Stimulated activated CD4-positive, alpha-beta T cell treated with anti-CD3 and anti-CD28 coated beads, Interleukin-12 subunit alpha, Interleukin-12 subunit beta, amount 100 ng/mL, for 48 hours (primary cell): ENCODE results near the gene SLC15A1.

Experiments
- DNase-seq, 3 donors: peaks; one replicate each; pipeline ENCODE4 v3.0.0-alpha.2; 2020; ENCODE audit warnings: low read depth in 2 of 3, low spot score in 1 of 3

The SLC15A1 gene

DNA sequence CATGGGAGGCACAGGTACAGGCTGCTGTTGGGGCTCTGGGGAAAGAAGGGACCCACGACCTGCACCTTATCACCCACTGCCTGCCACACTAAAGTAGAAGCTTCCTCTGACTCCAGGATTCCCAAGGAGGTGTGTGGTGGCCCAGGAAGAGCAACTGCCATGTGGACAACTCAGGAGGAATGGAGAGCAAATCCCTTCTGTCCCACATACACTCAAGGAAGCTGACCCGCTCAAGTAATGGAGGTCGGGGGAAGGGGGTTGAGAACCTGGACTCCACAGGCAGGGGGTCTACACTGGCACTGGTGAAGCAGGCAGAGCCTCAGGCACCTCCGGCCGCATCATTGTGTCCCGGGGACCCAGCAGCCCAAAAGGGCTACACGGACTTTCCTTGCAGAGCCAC lies 29.4 kb upstream of the SLC15A1 start:
- DNase-seq, result no peak

- no peak for DNase-seq
Observed at GRCh38 chr13:98781470-98781869, 29.0 kb upstream of the SLC15A1 start.

DNA sequence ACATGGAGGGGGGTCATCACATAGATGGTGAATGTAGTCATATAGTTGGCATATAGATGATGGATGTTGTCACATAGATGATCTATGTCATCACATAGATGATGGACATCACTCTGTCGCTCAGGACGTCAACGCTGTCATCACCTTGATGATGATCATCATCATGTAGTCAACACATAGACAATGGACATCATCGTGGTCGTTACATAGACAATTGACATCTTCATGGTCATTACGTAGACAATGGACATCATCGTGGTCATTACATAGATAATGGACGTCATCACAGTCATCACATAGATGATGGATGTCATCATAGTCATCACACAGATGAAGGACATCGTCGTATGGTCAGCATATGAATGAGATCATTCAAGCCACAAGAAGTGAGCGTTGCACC lies 28.6 kb upstream of the SLC15A1 start:
- DNase-seq, result no peak

DNA sequence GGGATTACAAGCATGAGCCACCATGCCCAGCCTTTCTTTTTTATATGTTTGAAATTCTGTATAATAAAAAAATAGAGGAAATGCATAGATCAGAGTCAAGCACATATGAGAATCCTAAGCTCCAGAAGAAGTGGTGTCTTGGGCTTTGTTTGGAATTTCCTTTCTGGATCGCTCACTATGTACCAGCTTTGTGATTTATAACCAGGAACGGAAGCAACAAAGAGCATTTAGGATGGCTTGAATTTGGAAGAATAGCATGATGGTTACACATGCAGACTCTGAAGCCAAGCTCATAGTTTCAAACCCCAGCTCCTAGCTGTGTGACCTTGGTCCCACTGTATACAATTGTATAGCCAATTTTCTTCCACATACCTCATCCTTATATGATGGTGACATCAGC lies 28.0 kb upstream of the SLC15A1 start:
- no peak for DNase-seq

DNA sequence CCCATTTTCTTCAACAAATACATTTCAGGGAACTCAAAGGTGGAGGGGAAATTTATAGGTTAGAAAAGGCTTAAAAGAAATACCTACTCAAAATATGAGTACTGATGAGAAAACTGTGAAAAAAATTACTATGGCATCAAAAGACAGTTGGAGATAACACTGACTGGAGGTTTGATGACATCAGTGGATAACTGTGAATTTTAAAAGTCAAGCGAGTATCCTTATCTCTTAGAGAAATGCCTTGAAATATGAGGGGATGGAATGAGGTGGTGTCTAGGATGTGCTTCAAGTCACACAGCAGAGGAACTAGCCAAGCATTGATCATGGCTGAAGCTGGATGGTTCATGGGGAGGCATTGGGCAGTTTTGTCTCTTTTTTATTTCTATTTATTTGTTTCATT lies 27.2 kb upstream of the SLC15A1 start:
- no peak for DNase-seq

GRCh38 chr13:98778749-98779148 lies 26.3 kb upstream of the SLC15A1 start:
- DNase-seq, result no peak

DNA sequence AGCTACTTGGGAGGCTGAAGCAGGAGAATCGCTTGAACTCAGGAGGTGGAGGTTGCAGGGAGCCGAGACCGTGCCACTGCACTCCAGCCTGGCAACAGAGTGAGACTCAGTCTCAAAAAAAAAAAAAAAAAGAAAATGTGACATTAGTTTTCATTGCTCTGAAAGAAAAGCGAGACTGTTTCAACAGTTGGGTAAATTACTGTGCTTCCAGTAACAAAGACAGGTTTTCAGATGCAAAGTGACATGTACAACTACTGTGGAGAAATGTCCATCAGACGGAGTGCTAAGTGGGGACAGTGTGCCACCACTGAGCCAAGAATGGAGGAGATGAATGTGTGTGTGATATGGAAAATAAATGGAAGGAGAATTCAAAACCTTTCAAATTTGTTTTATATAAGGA lies 24.2 kb upstream of the SLC15A1 start:
- DNase-seq, result no peak

DNA sequence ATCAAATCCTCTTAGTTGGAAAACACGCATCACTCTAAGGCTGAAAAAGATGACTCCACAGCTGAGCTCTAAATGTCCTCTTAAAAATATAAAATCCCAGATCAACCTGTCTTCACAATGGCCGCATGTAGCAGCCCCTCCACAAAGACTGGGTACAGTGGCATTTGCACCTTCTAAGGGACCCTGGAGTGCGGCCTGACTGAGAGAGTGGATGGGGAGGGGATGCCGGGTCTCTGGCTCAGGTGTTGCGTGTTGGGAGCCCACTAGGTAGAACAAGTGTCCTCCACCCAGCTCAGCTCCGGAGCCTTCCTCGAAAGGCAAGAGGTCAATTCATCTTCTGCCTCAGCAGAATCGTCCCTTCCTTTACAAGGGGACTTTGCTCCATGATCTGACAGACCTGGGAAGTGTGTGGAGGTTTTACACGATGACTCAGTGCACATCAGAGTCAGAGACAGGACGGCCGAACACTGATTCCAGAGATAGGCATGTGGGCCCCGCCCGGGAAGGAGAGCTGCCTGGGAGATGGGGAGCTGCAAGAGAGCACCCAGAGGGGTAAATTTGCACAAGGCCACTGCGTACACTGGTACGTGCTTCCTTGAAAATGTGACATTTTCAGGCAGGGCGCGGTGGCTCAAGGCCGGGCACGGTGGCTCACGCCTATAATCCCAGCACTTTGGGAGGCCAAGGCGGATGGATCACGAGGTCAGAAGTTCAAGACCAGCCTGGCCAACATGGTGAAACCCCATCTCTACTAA lies 23.5 kb upstream of the SLC15A1 start:
- DNase-seq, result no peak

DNA sequence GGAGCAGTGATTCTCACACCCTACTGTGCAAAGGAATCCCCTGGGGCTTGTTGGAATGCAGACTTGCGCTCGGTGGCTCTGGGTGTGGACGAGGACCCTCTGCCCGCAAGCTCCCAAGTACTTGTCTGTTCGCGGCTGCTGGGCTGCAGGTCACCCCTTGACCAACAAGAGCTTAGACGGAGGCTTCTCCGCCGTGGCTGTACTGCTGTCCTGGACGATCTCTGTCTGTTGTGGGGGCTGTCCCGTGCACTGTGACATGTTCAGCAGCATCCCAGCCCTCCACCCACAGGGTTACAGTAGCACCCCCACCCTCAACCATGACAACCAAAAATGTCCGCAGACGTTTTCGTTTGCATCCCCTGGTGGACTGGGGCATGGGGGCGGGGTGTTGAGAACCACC lies 22.9 kb upstream of the SLC15A1 start:
- DNase-seq, result no peak

DNA sequence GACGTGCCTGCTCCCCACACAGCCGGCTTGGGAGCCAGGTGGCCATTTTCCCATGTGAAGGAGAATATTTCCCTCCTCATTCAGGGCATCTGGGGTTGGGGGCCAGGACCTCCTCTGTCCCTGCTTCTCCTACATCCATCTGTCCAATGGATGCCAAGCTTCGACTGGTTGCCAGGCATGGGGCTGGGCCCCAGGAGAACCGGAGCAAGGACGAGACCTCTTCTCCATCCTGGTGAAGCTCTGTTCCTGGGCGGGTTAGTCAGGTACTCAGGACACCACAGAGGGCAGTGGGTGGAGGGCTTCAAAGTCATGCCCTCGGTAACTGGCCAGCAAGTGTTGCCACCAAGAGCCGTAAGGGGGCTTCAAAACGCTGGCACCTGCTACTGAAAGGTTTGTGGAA lies 22.3 kb upstream of the SLC15A1 start:
- no peak for DNase-seq

GRCh38 chr13:98773921-98774320 lies 21.4 kb upstream of the SLC15A1 start:
- DNase-seq, result no peak

GRCh38 chr13:98772794-98773452 lies 20.5 kb upstream of the SLC15A1 start:
- DNase-seq, result no peak

DNA sequence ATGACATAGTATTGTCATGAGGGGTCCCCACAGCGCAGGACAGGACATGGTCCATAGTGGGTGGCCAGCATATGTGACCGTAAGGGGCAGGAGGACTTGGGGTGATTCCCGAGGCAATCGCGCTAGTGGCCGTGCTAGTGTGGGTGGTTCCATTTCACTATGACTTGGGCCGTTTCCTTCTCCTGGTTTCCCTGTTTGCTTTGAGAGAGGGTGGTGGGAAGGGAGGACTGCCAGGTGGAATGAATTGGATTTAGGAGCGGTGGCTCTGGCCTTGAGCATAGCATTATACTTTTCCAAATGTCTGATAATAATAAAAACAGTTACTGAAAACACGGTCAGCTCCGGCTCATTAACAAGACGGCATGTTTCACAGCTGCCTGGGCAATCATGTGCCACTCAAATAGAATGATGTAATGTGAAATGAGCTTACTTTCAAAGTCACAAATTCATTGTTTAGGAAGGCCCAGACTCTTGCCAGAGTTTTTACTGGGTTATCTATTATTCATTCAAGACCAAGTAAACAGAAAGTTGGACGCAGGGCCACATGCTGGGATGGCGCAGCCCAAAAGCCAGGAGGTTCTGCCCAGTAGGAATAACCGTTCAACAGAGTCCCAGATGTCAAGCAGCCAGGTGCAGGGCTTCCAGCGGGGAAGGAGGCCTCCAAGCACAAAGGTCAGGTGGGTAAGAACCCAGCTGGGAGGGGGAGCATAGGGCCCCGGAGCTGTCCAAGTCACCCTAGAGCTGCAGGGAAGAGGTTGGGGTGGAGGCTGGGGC lies 19.6 kb upstream of the SLC15A1 start:
- no peak for DNase-seq

DNA sequence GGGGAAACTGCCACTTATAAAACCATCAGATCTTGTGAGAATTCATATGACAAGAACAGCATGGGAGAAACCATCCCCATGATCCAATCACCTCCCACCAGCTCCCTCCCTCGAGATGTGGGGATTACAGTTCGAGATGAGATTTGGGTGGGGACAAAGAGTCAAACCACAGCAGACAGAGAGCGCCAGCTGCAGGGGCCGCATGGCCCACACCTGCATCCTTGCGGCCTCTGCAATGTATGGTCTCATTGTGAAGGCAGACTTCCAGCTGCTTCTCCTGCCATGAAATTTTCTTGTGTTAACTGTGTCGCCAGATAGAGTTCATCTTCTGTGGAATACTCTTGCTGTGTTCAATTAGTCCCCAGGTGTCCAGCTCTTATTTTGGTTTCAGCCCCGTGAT lies 17.3 kb upstream of the SLC15A1 start:
- no peak for DNase-seq

DNA sequence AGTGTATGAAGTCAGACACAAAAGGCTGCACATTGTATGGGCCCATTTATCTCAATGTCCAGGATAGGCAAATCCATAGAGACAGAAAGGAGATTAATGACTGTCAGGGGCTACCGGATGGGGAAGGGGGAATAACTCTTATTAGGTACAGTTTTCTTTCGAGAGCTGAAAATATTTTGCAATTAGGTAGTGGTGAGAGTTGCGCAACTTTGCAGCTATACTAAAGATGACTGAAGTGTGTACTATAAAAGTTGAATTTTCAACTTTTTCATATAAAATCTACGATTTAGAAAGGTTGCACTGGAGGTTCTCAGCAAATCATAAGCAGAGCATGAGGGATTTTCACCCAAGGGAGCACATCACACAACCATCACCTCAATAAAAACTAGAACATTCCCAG lies 16.1 kb upstream of the SLC15A1 start:
- no peak for DNase-seq

DNA sequence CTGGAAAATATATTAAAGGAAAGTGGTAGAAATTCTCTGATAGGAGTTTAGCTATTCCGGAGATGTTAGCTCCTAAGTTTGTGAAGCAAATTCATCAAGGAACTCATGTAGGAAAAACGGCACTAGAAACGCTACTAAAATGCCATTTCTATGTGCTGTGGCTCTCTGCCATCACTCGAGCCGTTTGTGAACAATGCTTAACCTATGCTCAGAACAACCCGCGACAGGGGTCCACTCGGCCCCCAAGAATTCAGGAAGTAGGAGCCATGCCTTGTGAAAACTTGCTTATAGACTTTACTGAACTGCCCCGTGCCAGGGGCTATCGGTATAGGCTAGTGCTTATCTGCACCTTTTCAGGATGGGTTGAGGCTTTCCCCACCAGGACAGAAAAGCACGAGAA lies 14.2 kb upstream of the SLC15A1 start:
- no peak for DNase-seq

- no peak for DNase-seq
Observed at GRCh38 chr13:98765996-98766519, 13.6 kb upstream of the SLC15A1 start.

- no peak for DNase-seq
Observed at GRCh38 chr13:98761986-98762616, 9.6 kb upstream of the SLC15A1 start.

DNA sequence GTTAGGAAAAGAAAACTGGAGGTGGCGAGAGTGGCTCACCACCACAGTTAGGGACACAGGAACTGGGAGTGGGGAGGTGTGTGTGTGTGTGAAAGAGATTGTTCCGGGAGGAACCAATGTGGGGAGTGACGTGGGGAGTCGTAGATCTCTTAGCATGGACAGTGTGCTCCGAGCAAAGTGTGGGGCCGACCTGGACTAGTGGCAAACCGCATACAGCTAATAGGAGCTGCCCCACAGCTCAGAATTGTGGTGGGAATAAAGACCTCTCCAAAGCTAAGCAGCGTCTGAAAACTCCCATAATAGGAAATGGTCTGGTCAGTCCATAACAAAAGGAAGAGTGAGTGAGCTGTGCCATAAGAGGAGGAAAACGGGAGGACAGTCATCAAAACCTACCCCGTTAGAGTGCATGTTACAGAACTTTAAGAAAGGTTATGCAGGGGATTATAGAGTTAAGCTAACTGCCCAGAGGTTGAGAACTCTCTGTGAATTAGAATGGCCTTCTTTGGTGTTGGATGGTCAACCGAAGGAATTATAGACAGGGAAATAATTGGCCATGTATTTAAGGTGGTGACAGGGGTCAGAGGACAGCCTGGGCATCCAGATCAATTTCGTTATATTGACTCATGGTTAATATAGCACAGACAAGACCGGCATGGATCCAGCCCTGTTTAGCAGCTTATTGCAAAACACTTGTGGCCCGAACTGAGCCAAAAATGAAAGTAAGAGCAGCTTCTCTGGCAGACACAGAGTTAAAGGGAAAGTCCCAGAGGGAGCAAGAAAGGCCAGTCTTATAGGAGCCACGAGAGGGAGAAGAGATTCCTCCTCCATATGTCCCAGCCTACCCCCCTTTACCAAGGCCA lies 8.9 kb upstream of the SLC15A1 start:
- no peak for DNase-seq

DNA sequence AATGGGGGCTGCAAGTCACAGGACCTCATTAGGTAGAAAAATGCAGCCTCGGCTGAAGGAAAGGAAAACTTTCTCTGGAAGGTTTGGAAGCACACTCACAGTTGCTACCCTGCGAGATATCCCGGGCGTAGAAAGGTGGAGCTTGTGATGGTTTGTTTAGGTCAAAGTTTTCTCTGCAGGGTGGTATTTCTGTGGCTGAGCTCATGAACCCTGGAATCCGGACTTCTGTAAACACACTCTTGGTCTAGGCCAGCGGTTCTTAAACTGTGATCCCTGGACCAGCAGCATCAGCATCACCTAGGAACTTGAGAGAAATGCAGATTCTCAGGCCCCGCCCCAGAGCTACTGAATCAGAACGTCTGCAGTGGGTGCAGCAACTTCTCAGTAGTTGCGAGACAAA lies 3.3 kb upstream of the SLC15A1 start:
- DNase-seq, result no peak

- DNase-seq, result no peak
Observed at GRCh38 chr13:98755116-98755515, 2.6 kb upstream of the SLC15A1 start.
